PC-3 (cell line): Measurements from ENCODE around the gene ACY1. TPM values are rescaled to one million over a fixed set of nuclear protein-coding genes. Genes with fewer than 3 reads are reported as not detected.

Experiments used
- ATAC-seq: fragments of 200-7000 bp; cut with Tn5 transposase; 2 replicates; pipeline ENCODE4 v1.9.1; 2020; ENCODE audit warnings: mild to moderate bottlenecking, moderate library complexity
- BruUV-seq: library from RNA; stranded (reverse); fragments of 400-500 nt; replicated peaks from 2 replicates; lab custom pipeline; 2021; lab: Mats Ljungman, UMichigan
- CTCF ChIA-PET: fragments of 300-600 bp; sonication (Branson Sonifier 250); formaldehyde crosslinking; loops from one replicate; lab custom pipeline; 2022; ENCODE audit warnings: antibody characterized with exemption; lab: Charles Lee
- POLR2A ChIA-PET: fragments of 300-600 bp; sonication (Branson Sonifier 250); formaldehyde crosslinking; loops from one replicate; lab custom pipeline; 2022; ENCODE audit warnings: antibody characterized with exemption; ENCODE audit not compliant: unreplicated experiment; lab: Charles Lee
- DNase-seq: peaks from one replicate; pipeline ENCODE4 v3.0.0-alpha.2; 2015
- H2AFZ ChIP-seq: fragments of 300-600 bp; sonication (generic); 2 replicates; pipeline ENCODE4 v1.6.0; 2016; ENCODE audit warnings: antibody characterized with exemption, low read length
- H3F3A ChIP-seq: fragments of 300-600 bp; sonication (generic); one replicate; pipeline ENCODE4 v1.6.0; 2017; ENCODE audit warnings: antibody characterized with exemption, low read length, control low read depth, mild to moderate bottlenecking; ENCODE audit not compliant: unreplicated experiment
- H3K27ac ChIP-seq: fragments of 300-600 bp; sonication (generic); 2 replicates; pipeline ENCODE4 v1.5.1; 2016; ENCODE audit warnings: mild to moderate bottlenecking, low read length
- H3K27me3 ChIP-seq: fragments of 300-600 bp; sonication (generic); 2 replicates; pipeline ENCODE4 v1.6.1; 2016; ENCODE audit warnings: low read length, mixed read lengths
- H3K36me3 ChIP-seq: fragments of 300-600 bp; sonication (generic); 2 replicates; pipeline ENCODE4 v1.6.1; 2016; ENCODE audit warnings: low read depth, mixed run types, low read length, mixed read lengths
- H3K4me1 ChIP-seq: fragments of 300-600 bp; sonication (generic); 2 replicates; pipeline ENCODE4 v1.5.1; 2016; ENCODE audit warnings: low read length; ENCODE audit not compliant: insufficient read depth
- H3K4me2 ChIP-seq: fragments of 300-600 bp; sonication (generic); 2 replicates; pipeline ENCODE4 v1.6.0; 2016; ENCODE audit warnings: low read length
- H3K4me3 ChIP-seq: fragments of 300-600 bp; sonication (generic); 2 replicates; pipeline ENCODE4 v1.5.1; 2016; ENCODE audit warnings: mild to moderate bottlenecking, low read length, mixed read lengths
- H3K79me2 ChIP-seq: fragments of 300-600 bp; sonication (generic); 2 replicates; pipeline ENCODE4 v1.6.1; 2017; ENCODE audit warnings: low read length, mixed read lengths
- H3K9ac ChIP-seq: fragments of 300-600 bp; sonication (generic); 2 replicates; pipeline ENCODE4 v1.6.0; 2016; ENCODE audit warnings: mild to moderate bottlenecking, low read length
- H3K9me2 ChIP-seq: fragments of 300-600 bp; sonication (generic); replicated peaks from 2 replicates; pipeline ENCODE4 v1.6.1; 2016; ENCODE audit warnings: mixed run types, low read length, mixed read lengths
- H3K9me3 ChIP-seq: fragments of 300-600 bp; sonication (generic); 2 replicates; pipeline ENCODE4 v1.6.1; 2016; ENCODE audit warnings: low read length, mixed read lengths
- H4K20me1 ChIP-seq: fragments of 300-600 bp; sonication (generic); 2 replicates; pipeline ENCODE4 v1.6.1; 2016; ENCODE audit warnings: low read length, mixed read lengths
- EZH2 ChIP-seq: fragments of 300-600 bp; sonication (generic); IDR thresholded peaks from one replicate; pipeline ENCODE4 v1.6.1; 2017; ENCODE audit warnings: antibody characterized with exemption, mild to moderate bottlenecking, low read length; ENCODE audit not compliant: unreplicated experiment
- EZH2phosphoT487 ChIP-seq: fragments of 300-600 bp; sonication (generic); IDR thresholded peaks from 2 replicates; pipeline ENCODE4 v1.6.1; 2018; ENCODE audit warnings: mild to moderate bottlenecking, antibody characterized with exemption, low read length, borderline replicate concordance
- intact Hi-C: fragments of 100-400 bp; cut with micrococcal nuclease; formaldehyde crosslinking; loops from 2 replicates; pipeline ENCODE4 v1.9.0; 2023
- total RNA-seq: library from RNA; depleted of rRNA; stranded (reverse); fragments of >200 nt; gene quantifications from 2 replicates; pipeline ENCODE4 v1.2.3, GENCODE V29; 2014
- TF ChIP-seq, protein P1 (sequence below): fragments of 300-600 bp; sonication (generic); conservative IDR thresholded peaks from 2 replicates; pipeline ENCODE4 v1.5.1; 2017; ENCODE audit warnings: antibody characterized with exemption, low read depth, mild to moderate bottlenecking, low read length

ACY1 gene
- total RNA-seq, 1 experiment from 2014 or later = 71.3 TPM

DNA sequence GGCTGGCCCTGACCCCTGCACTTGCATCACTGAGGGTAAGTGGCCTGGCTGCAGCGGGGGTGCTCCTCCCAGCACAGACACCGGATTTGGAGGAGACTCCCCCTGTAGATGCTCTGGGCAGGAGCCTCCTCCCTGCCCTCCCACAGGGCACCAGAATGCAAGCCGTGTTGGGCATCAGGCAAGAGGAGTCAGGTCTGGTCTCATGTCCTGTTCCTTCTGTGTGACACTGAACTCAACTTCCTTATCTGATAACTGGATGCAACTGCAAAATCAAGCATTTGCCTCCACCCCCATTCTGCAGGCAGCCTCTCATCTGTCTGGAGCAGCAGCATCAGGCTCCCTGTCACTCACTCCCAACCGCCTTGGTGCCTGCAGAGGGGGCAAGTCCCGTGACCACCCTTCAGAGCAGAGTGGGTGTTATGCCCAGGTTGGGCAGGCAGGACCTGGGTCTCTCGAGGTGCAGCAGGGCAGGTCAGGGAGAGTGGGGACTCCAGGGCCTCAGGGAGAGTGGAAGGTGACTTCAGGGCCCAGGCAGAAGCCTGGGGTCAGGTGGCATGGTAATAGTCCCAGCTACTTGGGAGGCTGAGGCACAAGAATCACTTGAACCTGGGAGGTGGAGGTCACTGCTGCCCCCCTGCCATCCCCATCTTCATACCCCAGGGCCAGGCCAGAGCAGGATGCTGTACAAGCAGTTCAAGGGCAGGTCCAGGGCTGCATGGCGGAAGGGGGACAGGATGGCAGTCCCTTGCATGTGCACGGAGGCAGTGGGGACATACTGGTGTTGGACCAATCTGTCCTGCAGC, 22.9 kb downstream of the ACY1 start:
- TF ChIP-seq, protein P1, sequence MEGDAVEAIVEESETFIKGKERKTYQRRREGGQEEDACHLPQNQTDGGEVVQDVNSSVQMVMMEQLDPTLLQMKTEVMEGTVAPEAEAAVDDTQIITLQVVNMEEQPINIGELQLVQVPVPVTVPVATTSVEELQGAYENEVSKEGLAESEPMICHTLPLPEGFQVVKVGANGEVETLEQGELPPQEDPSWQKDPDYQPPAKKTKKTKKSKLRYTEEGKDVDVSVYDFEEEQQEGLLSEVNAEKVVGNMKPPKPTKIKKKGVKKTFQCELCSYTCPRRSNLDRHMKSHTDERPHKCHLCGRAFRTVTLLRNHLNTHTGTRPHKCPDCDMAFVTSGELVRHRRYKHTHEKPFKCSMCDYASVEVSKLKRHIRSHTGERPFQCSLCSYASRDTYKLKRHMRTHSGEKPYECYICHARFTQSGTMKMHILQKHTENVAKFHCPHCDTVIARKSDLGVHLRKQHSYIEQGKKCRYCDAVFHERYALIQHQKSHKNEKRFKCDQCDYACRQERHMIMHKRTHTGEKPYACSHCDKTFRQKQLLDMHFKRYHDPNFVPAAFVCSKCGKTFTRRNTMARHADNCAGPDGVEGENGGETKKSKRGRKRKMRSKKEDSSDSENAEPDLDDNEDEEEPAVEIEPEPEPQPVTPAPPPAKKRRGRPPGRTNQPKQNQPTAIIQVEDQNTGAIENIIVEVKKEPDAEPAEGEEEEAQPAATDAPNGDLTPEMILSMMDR = no peak
- TF ChIP-seq EZH2 = no peak
- no peak for TF ChIP-seq EZH2phosphoT487
- Histone ChIP-seq H2AFZ (no peak overlapping the region), H3K9ac (no peak overlapping the region), H3K4me3 (no peak overlapping the region), H4K20me1 (no peaks in the 10 kb centered on the region), H3K4me1 (no peaks in the 10 kb centered on the region), H3K9me3 (no peaks in the 10 kb centered on the region), H3K27ac (no peak overlapping the region), H3K36me3 (no peaks in the 10 kb centered on the region), H3K79me2 (no peaks in the 10 kb centered on the region), H3K27me3 (no peaks in the 10 kb centered on the region), H3K9me2 (no peaks in the 10 kb centered on the region), H3K4me2 (no peak overlapping the region), H3F3A (no peaks in the 10 kb centered on the region)
- intact Hi-C loops = no loop called here
- POLR2A ChIA-PET = no interaction called here
- no TSS peak for BruUV-seq
- CTCF ChIA-PET = interaction anchor here (0.6 kb wide), 1 partner anchor 141 kb away, joined by 3 read pairs; no protein-coding TSS in a partner anchor
- ATAC-seq (no peak), DNase-seq (no peak)

DNA sequence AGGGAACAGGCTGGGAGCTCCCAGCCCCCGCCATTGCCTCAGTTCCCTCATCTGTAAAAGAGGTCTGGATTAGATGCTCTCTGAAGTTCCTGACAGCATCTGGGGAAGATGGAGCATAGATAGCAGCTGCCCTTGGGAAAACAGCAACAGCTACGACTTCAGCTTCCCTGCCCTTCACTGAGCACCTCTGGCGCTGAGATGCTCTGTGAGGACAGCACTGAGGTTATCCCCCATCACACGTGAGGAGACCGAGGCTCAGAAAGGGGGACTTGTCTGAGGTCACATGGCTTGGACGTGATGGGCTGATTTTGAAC, 23.4 kb downstream of the ACY1 start:
- ChIA-PET POLR2A (no interaction called here), CTCF (no interaction called here)
- Histone ChIP-seq H3K4me3 (no peak overlapping the region), H3K9ac (no peak overlapping the region), H3K4me2 (no peak overlapping the region), H3K27me3 (no peaks in the 10 kb centered on the region), H3K36me3 (no peaks in the 10 kb centered on the region), H3K9me3 (no peaks in the 10 kb centered on the region), H2AFZ (no peak overlapping the region), H3K4me1 (no peaks in the 10 kb centered on the region), H3K79me2 (no peaks in the 10 kb centered on the region), H3F3A (no peaks in the 10 kb centered on the region), H4K20me1 (no peaks in the 10 kb centered on the region), H3K9me2 (no peaks in the 10 kb centered on the region), H3K27ac (no peak overlapping the region)
- DNase-seq (no peak), ATAC-seq (no peak)
- BruUV-seq = no TSS peak
- TF ChIP-seq, protein P1 = no peak
- no peak for TF ChIP-seq EZH2phosphoT487
- TF ChIP-seq EZH2 = no peak
- intact Hi-C loops = no loop called here

GRCh38 chr3:52007291-52007690, 24.0 kb downstream of the ACY1 start:
- no peaks in the 10 kb centered on the region for H3K4me1 ChIP-seq
- intact Hi-C loops = no loop called here
- H3K4me3 ChIP-seq = no peak overlapping the region
- H3K9ac ChIP-seq = no peak overlapping the region
- no peaks in the 10 kb centered on the region for H3K9me3 ChIP-seq
- POLR2A ChIA-PET = no interaction called here
- no TSS peak for BruUV-seq
- H3K4me2 ChIP-seq = no peak overlapping the region
- H3K79me2 ChIP-seq = no peaks in the 10 kb centered on the region
- H3F3A ChIP-seq = no peaks in the 10 kb centered on the region
- no peaks in the 10 kb centered on the region for H3K27me3 ChIP-seq
- TF ChIP-seq EZH2phosphoT487 (no peak), EZH2 (no peak)
- TF ChIP-seq, protein P1 = no peak
- DNase-seq = no peak
- H3K9me2 ChIP-seq = no peaks in the 10 kb centered on the region
- no peaks in the 10 kb centered on the region for H4K20me1 ChIP-seq
- no peak for ATAC-seq
- no peak overlapping the region for H2AFZ ChIP-seq
- CTCF ChIA-PET = interaction anchor here (0.6 kb wide), 1 partner anchor 239 kb away, joined by 4 read pairs; no protein-coding TSS in a partner anchor
- no peaks in the 10 kb centered on the region for H3K36me3 ChIP-seq
- no peak overlapping the region for H3K27ac ChIP-seq
